A673 (cell line): ENCODE results near the gene ITPRIPL2.

Experiments
- CTCF ChIP-seq: fragments of 300-800, 200-600 bp; sonication (generic); conservative IDR thresholded peaks from 2 replicates; pipeline ENCODE4 v1.5.1; 2017; ENCODE audit warnings: low read depth, mild to moderate bottlenecking, antibody characterized with exemption, low read length, moderate library complexity, mixed read lengths
- EZH2 ChIP-seq: fragments of 200-600 bp; sonication (generic); IDR thresholded peaks from 2 replicates; pipeline ENCODE4 v1.6.1; 2017; ENCODE audit warnings: borderline replicate concordance, low read depth, mild to moderate bottlenecking, mixed read lengths, antibody characterized with exemption, low read length; ENCODE audit not compliant: poor library complexity, severe bottlenecking

- no peak for TF ChIP-seq CTCF
- TF ChIP-seq EZH2 = no peak
Observed at GRCh38 chr16:19151310-19151709, 37.5 kb downstream of the ITPRIPL2 start.
